H1 (cell line): ENCODE results near the gene MAGT1. TPM values are rescaled to one million over a fixed set of nuclear protein-coding genes. Genes with fewer than 3 reads are reported as not detected.

ENCODE experiments used
- CTCF ChIA-PET: fragments of 300-600 bp; sonication (Branson Sonifier 250); formaldehyde crosslinking; loops from one replicate; lab custom pipeline; 2021; ENCODE audit not compliant: partially characterized antibody; lab: Charles Lee
- POLR2A ChIA-PET: fragments of 300-600 bp; sonication (Branson Sonifier 250); formaldehyde crosslinking; loops from one replicate; lab custom pipeline; 2021; ENCODE audit warnings: inconsistent platforms; ENCODE audit not compliant: partially characterized antibody; lab: Charles Lee
- DNase-seq, 2 experiments: peaks; one replicate each; pipeline versions ENCODE4 v3.0.0 to v3.0.0-alpha.2; 2010 to 2022; ENCODE audit warnings: low spot score in 2 of 2, low read depth in 1 of 2, mixed read lengths in 1 of 2
- FAIRE-seq: peaks from 2 replicates; lab custom pipeline; 2011; peaks lifted over from hg19 to GRCh38; lab: Jason Lieb, UNC
- H2AFZ ChIP-seq: 2 replicates; pipeline ENCODE4 v1.8.1; 2012; ENCODE audit warnings: low read length, inconsistent platforms
- H2AK5ac ChIP-seq: 2 replicates; pipeline ENCODE4 v1.6.1; 2013; ENCODE audit warnings: low read depth, low read length
- H2BK120ac ChIP-seq: replicated peaks from 2 replicates; pipeline ENCODE3; 2013; ENCODE audit warnings: low read depth, low read length, inconsistent platforms
- H2BK12ac ChIP-seq: 2 replicates; pipeline ENCODE4 v1.6.1; 2013; ENCODE audit warnings: low read depth, low read length
- H2BK15ac ChIP-seq: 2 replicates; pipeline ENCODE4 v1.6.1; 2013; ENCODE audit warnings: low read length
- H2BK20ac ChIP-seq: 2 replicates; pipeline ENCODE4 v1.6.1; 2013; ENCODE audit warnings: low read length
- H2BK5ac ChIP-seq: 2 replicates; pipeline ENCODE4 v1.6.1; 2013; ENCODE audit warnings: low read depth, low read length
- H3K14ac ChIP-seq: 2 replicates; pipeline ENCODE4 v1.6.1; 2013; ENCODE audit warnings: inconsistent platforms; ENCODE audit not compliant: insufficient read length
- H3K18ac ChIP-seq: 2 replicates; pipeline ENCODE4 v1.6.1; 2013; ENCODE audit warnings: low read length; ENCODE audit errors: extremely low read depth
- H3K23ac ChIP-seq: 2 replicates; pipeline ENCODE4 v1.6.1; 2013; ENCODE audit warnings: inconsistent platforms; ENCODE audit not compliant: insufficient read length
- H3K23me2 ChIP-seq: 2 replicates; pipeline ENCODE4 v1.6.1; 2013; ENCODE audit warnings: low read depth, low read length
- H3K27ac ChIP-seq: 2 replicates; pipeline ENCODE4 v1.6.1; 2011; ENCODE audit warnings: low read depth, low read length, inconsistent platforms
- H3K27me3 ChIP-seq, 4 experiments: replicated peaks in 1 of 4; 1 replicate in 1 of 4; 2 replicates in 3 of 4; pipeline versions ENCODE4 v1.6.1 to v1.8.1; 2011 to 2013; ENCODE audit warnings: low read length in 3 of 4, mild to moderate bottlenecking in 3 of 4, inconsistent platforms in 2 of 4, mixed read lengths in 2 of 4, moderate library complexity in 1 of 4; ENCODE audit not compliant: control insufficient read depth in 3 of 4, insufficient read depth in 3 of 4; ENCODE audit errors: extremely low read depth in 1 of 4
- H3K36me3 ChIP-seq, 4 experiments: 2 replicates each; pipeline versions ENCODE4 v1.6.1 to v1.8.1; 2011 to 2013; ENCODE audit warnings: mild to moderate bottlenecking in 4 of 4, low read length in 3 of 4, moderate library complexity in 2 of 4, control low read depth in 1 of 4, inconsistent platforms in 1 of 4; ENCODE audit not compliant: insufficient read depth in 4 of 4, control insufficient read depth in 2 of 4
- H3K4ac ChIP-seq: replicated peaks from 2 replicates; pipeline ENCODE3; 2013; ENCODE audit warnings: low read length, low read depth, mixed read lengths, inconsistent platforms; ENCODE audit not compliant: insufficient read length
- H3K4me1 ChIP-seq, 4 experiments: replicated peaks in 1 of 4; 1 replicate in 1 of 4; 2 replicates in 3 of 4; pipeline versions ENCODE4 v1.6.1 to v1.8.1; 2011 to 2013; ENCODE audit warnings: low read length in 3 of 4, inconsistent platforms in 2 of 4, mixed read lengths in 1 of 4; ENCODE audit not compliant: insufficient read depth in 4 of 4, control insufficient read depth in 3 of 4
- H3K4me2 ChIP-seq, 2 experiments: 2 replicates each; pipeline versions ENCODE4 v1.6.1 to v1.8.1; 2011 to 2013; ENCODE audit warnings: low read depth in 2 of 2, low read length in 2 of 2, control low read depth in 1 of 2, inconsistent platforms in 1 of 2, mild to moderate bottlenecking in 1 of 2; ENCODE audit not compliant: insufficient read depth in 1 of 2
- H3K4me3 ChIP-seq, 4 experiments: fragments of 200-600, 300-600 bp in 1 of 4; sonication (generic), shearing (Covaris generic), sonication (Bioruptor Twin) in 1 of 4; 2 replicates each; pipeline versions ENCODE4 v1.5.1 to v1.8.1; 2011 to 2016; ENCODE audit warnings: low read length in 4 of 4, low read depth in 3 of 4, control low read depth in 2 of 4, inconsistent platforms in 2 of 4, mild to moderate bottlenecking in 2 of 4, mixed read lengths in 1 of 4, moderate library complexity in 1 of 4; ENCODE audit not compliant: insufficient read depth in 2 of 4; ENCODE audit errors: extremely low read depth in 1 of 4
- H3K56ac ChIP-seq: replicated peaks from 2 replicates; pipeline ENCODE3; 2013; ENCODE audit warnings: low read depth, mild to moderate bottlenecking, mixed read lengths, low read length, inconsistent platforms; ENCODE audit not compliant: insufficient read length
- H3K79me1 ChIP-seq: 2 replicates; pipeline ENCODE4 v1.6.1; 2013; ENCODE audit warnings: low read depth, low read length, control low read depth
- H3K79me2 ChIP-seq, 2 experiments: 2 replicates each; pipeline versions ENCODE4 v1.6.1 to v1.8.1; 2012 to 2013; ENCODE audit warnings: low read length in 2 of 2, mild to moderate bottlenecking in 2 of 2, inconsistent platforms in 1 of 2; ENCODE audit not compliant: insufficient read depth in 2 of 2, control insufficient read depth in 1 of 2
- H3K9ac ChIP-seq, 4 experiments: replicated peaks in 1 of 4; 1 replicate in 1 of 4; 2 replicates in 3 of 4; pipeline versions ENCODE4 v1.6.1 to v1.8.1; 2011 to 2013; ENCODE audit warnings: low read depth in 3 of 4, low read length in 3 of 4, control low read depth in 2 of 4, mild to moderate bottlenecking in 2 of 4, moderate library complexity in 2 of 4, inconsistent platforms in 1 of 4; ENCODE audit errors: extremely low read depth in 1 of 4
- H3K9me3 ChIP-seq, 2 experiments: 2 replicates each; pipeline versions ENCODE4 v1.6.1 to v1.8.1; 2012 to 2013; ENCODE audit warnings: mild to moderate bottlenecking in 2 of 2, moderate library complexity in 2 of 2, control low read depth in 1 of 2, inconsistent platforms in 1 of 2, low read depth in 1 of 2, low read length in 1 of 2, mixed read lengths in 1 of 2; ENCODE audit not compliant: insufficient read depth in 2 of 2
- H4K20me1 ChIP-seq, 2 experiments: replicated peaks in 1 of 2; 2 replicates each; pipeline versions ENCODE3 to v1.8.1; 2011 to 2013; ENCODE audit warnings: inconsistent platforms in 2 of 2, low read length in 2 of 2, mild to moderate bottlenecking in 1 of 2; ENCODE audit not compliant: insufficient read depth in 2 of 2, control insufficient read depth in 1 of 2
- H4K5ac ChIP-seq: 2 replicates; pipeline ENCODE4 v1.6.1; 2013; ENCODE audit warnings: low read length, low read depth, mixed read lengths, inconsistent platforms; ENCODE audit not compliant: insufficient read length
- H4K8ac ChIP-seq: 2 replicates; pipeline ENCODE4 v1.8.0; 2013; ENCODE audit warnings: mild to moderate bottlenecking, moderate library complexity, low read length, inconsistent platforms; ENCODE audit not compliant: insufficient read depth; ENCODE audit errors: extremely low read depth
- H4K91ac ChIP-seq: replicated peaks from 2 replicates; pipeline ENCODE3; 2013; ENCODE audit warnings: low read length, mixed read lengths, inconsistent platforms; ENCODE audit not compliant: insufficient read length
- BCL11A ChIP-seq, 2 experiments: IDR thresholded peaks; one replicate each; pipeline ENCODE4 v1.6.1; 2011; ENCODE audit warnings: low read depth in 2 of 2, low read length in 2 of 2, mild to moderate bottlenecking in 2 of 2
- E2F6 ChIP-seq: IDR thresholded peaks from 2 replicates; pipeline ENCODE4 v1.6.1; 2012; ENCODE audit warnings: inconsistent platforms
- EP300 ChIP-seq, 2 experiments: IDR thresholded peaks; 1 replicate in 1 of 2; 2 replicates in 1 of 2; pipeline ENCODE4 v1.6.1; 2011 to 2012; ENCODE audit warnings: low read depth in 2 of 2, low read length in 2 of 2, mild to moderate bottlenecking in 2 of 2, borderline replicate concordance in 1 of 2, inconsistent platforms in 1 of 2, moderate library complexity in 1 of 2
- HDAC2 ChIP-seq, 2 experiments: fragments of 300-600 bp in 1 of 2; sonication (generic) in 1 of 2; IDR thresholded peaks; 2 replicates each; pipeline ENCODE4 v1.6.1; 2011 to 2012; ENCODE audit warnings: low read depth in 2 of 2, low read length in 2 of 2, mild to moderate bottlenecking in 2 of 2, moderate library complexity in 2 of 2, borderline replicate concordance in 1 of 2, inconsistent platforms in 1 of 2
- JUN ChIP-seq: IDR thresholded peaks from 2 replicates; pipeline ENCODE4 v1.6.1; 2011; ENCODE audit warnings: low read depth, mild to moderate bottlenecking, improper control_type of control experiment, low read length
- JUND ChIP-seq: IDR thresholded peaks from 2 replicates; pipeline ENCODE4 v1.6.1; 2011; ENCODE audit warnings: mild to moderate bottlenecking, improper control_type of control experiment, low read length
- MAX ChIP-seq: IDR thresholded peaks from 2 replicates; pipeline ENCODE4 v1.6.1; 2012; ENCODE audit warnings: inconsistent platforms
- PHF8 ChIP-seq: fragments of 200-600 bp; sonication (generic); conservative IDR thresholded peaks from 2 replicates; pipeline ENCODE4 v1.7.1; 2012; ENCODE audit warnings: low read depth, mild to moderate bottlenecking, inconsistent platforms, low read length, moderate library complexity
- RBBP5 ChIP-seq: IDR thresholded peaks from 2 replicates; pipeline ENCODE4 v1.7.1; 2012; ENCODE audit warnings: low read depth, mild to moderate bottlenecking, inconsistent platforms, low read length, moderate library complexity, borderline replicate concordance
- SAP30 ChIP-seq: fragments of 300-600 bp; sonication (generic); IDR thresholded peaks from 2 replicates; pipeline ENCODE4 v1.7.1; 2012; ENCODE audit warnings: low read length, moderate library complexity, mild to moderate bottlenecking, inconsistent platforms; ENCODE audit not compliant: insufficient read depth, insufficient replicate concordance
- TCF12 ChIP-seq: IDR thresholded peaks from 2 replicates; pipeline ENCODE4 v1.6.1; 2011; ENCODE audit warnings: low read depth, mild to moderate bottlenecking, low read length
- USF2 ChIP-seq: IDR thresholded peaks from 2 replicates; pipeline ENCODE4 v1.6.1; 2011; ENCODE audit warnings: low read length, improper control_type of control experiment
- polyA plus RNA-seq, 7 experiments: library from polyadenylated mRNA; depleted of rRNA in 3 of 7; stranded (reverse) in 5 of 7; unstranded in 2 of 7; fragments of >200 nt in 5 of 7; fragments of 200-250 nt in 2 of 7; gene quantifications; 1 replicate in 5 of 7; 2 replicates in 1 of 7; 4 replicates in 1 of 7; pipeline versions ENCODE4 v1.2.1 to v1.2.3, GENCODE V29; 2011 to 2013; ENCODE audit warnings: missing spikeins in 2 of 7, mixed read lengths in 2 of 7
- total RNA-seq: library from RNA; stranded (reverse); fragmentation: NEBNext Ultra II Directional; extraction: Animal tissue kit (Norgen Biotek cat#: 25700); gene quantifications from 2 replicates; pipeline ENCODE4 v1.2.1, GENCODE V29; 2021

The MAGT1 gene
- total and polyA plus RNA-seq, 2 of the 8 experiments (the other 6 are each of a cell fraction or from before 2014, with no cell fraction given), result 14.4 to 47.6 TPM

GRCh38 chrX:77936299-77936698 lies 41.1 kb upstream of the MAGT1 start:
- H2AFZ ChIP-seq, result no peak overlapping the region
- no peak overlapping the region for H3K23ac ChIP-seq
- no peak overlapping the region for H3K56ac ChIP-seq
- no peak overlapping the region for H3K4me3 ChIP-seq
- H3K4me1 ChIP-seq, result no peaks in the 10 kb centered on the region
- H4K20me1 ChIP-seq, result no peaks in the 10 kb centered on the region
- no peak overlapping the region for H3K4me2 ChIP-seq
- H3K36me3 ChIP-seq, result no peaks in the 10 kb centered on the region
- no peak overlapping the region for H4K5ac ChIP-seq
- H3K4ac ChIP-seq, result no peak overlapping the region
- H3K18ac ChIP-seq, result no peak overlapping the region
- H2BK120ac ChIP-seq, result no peak overlapping the region
- no peaks in the 10 kb centered on the region for H3K27me3 ChIP-seq
- no peak overlapping the region for H3K9ac ChIP-seq
- no peak overlapping the region for H2BK15ac ChIP-seq
- H2BK20ac ChIP-seq, result no peak overlapping the region
- no peak overlapping the region for H2BK12ac ChIP-seq
- H4K91ac ChIP-seq, result no peak overlapping the region
- no peak overlapping the region for H3K14ac ChIP-seq
- FAIRE-seq (no peak), DNase-seq (no peak)
- CTCF ChIA-PET, result no interaction called here
- H3K79me2 ChIP-seq, result no peaks in the 10 kb centered on the region
- H2AK5ac ChIP-seq, result no peak overlapping the region
- POLR2A ChIA-PET, result no interaction called here
- H4K8ac ChIP-seq, result no peak overlapping the region
- no peak overlapping the region for H2BK5ac ChIP-seq
- no peaks in the 10 kb centered on the region for H3K79me1 ChIP-seq
- no peaks in the 10 kb centered on the region; the same call in 1 of the 2 replicates for H3K23me2 ChIP-seq
- H3K9me3 ChIP-seq, result no peaks in the 10 kb centered on the region
- H3K27ac ChIP-seq, result no peak overlapping the region
- TF ChIP-seq TCF12 (no peak), RBBP5 (no peak), E2F6 (no peak), JUN (no peak), BCL11A (IDR thresholded peaks at IDR 0.05; ENCODE audit: low read depth in 2 of 2, low read length in 2 of 2) (no peak), JUND (no peak), MAX (no peak), PHF8 (no peak), USF2 (no peak), HDAC2 (IDR thresholded peaks at IDR 0.05; ENCODE audit: borderline replicate concordance in 1 of 2, low read depth in 2 of 2, low read length in 2 of 2) (no peak), EP300 (IDR thresholded peaks at IDR 0.05; ENCODE audit: borderline replicate concordance in 1 of 2, low read depth in 2 of 2, low read length in 2 of 2) (no peak), SAP30 (no peak)
